ENCODE results near the gene P2RX3.
A peak's percentile ranks its signal among the peaks of the same experiment; 100 is the strongest.
"Not testable (repeated sequence)": the region's sequence is repeated elsewhere in the genome, so short reads cannot be mapped to it uniquely, and the experiment has no call there.

P2RX3 gene

GRCh38 chr11:57324886-57325734 is 13.0 kb upstream of the P2RX3 start, which contains the start of gene TNKS1BP1:
Gene TNKS1BP1 (minus strand): TSS chr11:57324952. CDS start chr11:57321885, 3,067 bp downstream.
- DNase-seq (ENCODE audit: low read depth in 3 of 3), result peak; percentile 83 to 87 (median 84)

GRCh38 chr11:57325735-57326048 is 12.5 kb upstream of the P2RX3 start:
- DNase-seq (ENCODE audit: low read depth in 3 of 3), result no peak

DNA sequence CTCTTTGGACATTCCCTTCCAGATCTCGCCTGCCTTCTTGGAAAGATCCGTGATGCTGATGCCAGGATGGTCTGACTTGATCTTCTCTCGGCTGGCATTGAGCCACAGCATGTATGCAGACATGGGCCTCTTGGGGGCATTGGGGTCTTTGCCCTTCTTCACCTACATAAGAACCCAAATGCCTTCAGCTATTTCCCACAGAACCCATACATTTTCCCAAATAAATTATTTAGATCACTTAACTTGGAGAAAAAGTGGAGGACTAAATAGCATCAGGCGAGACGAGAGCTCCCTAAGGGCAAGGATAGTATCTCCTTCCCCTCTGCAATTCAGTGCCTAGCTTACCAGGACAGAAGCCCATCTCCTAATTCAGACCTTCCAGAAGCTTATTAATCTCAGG is 10.4 kb upstream of the P2RX3 start:
- no peak for DNase-seq (ENCODE audit: low read depth in 3 of 3)

DNA sequence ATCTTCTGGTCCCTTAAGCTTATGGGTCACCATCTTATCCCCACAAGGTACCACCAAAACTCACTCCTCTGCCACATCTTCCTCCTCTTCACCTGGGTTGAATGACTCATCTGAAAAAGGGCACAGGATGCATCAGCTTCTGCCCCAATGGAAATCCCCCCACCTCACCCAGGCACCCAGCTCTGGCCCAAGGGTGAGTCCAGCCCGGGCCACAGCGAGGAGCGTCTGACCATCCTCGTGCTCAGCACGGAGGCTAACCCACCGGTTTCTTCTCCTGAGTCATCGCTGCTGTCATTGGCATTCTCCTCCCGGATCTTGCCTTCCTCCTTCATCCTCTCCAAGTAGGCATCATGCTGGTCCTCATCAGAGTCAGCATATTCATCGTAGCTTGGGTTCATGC is 8.1 kb upstream of the P2RX3 start:
- no peak for DNase-seq (ENCODE audit: low read depth in 3 of 3)

- no peak for DNase-seq (ENCODE audit: low read depth in 3 of 3)
Observed at GRCh38 chr11:57331720-57332119, 6.4 kb upstream of the P2RX3 start.

DNA sequence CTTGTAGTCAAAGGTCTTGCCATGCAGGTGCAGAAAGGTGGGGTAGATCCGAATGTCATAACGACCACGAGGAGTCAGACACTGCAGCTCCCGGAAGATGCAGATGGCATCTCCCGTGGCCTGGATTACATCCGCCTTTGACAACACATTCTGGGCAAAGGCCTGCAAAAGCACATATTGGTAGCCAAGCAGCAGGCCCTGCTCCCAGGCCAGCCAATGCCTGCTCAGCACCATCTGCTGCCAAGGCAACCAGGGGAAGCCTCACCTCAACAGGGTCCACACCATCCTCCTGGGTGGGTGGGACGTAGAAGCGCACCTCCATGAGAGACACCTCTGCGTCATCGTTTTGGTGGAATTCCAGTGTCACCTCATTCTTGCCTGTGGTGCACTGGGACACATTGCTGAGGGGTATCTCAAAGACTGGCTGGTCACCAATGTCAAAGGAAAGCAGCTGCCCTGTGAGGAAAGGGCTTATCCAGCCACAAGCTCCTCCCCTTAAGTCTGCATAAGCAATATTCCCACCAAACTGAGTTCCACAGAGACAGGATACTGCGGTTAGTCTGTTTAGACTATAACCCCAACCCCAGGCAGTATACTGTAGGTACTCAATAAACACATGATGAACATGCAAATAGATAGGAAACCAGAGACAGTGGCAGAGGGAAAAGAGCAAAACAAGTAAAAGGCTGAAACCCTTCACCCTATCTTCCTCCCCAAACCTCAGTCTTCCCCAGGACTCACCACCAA is 5.3 kb upstream of the P2RX3 start:
- DNase-seq (ENCODE audit: low read depth in 3 of 3), result no peak

- no peak for DNase-seq (ENCODE audit: low read depth in 3 of 3)
Observed at GRCh38 chr11:57335023-57335342, 3.2 kb upstream of the P2RX3 start.

- peak; percentile 74 to 86 (median 85) for DNase-seq (ENCODE audit: low read depth in 3 of 3)
Observed at GRCh38 chr11:57335343-57336110, 2.6 kb upstream of the P2RX3 start, which contains the start of gene SSRP1. Gene SSRP1 (minus strand): TSS chr11:57335892. CDS start chr11:57335121, 771 bp downstream.

GRCh38 chr11:57336111-57336666 is 2.0 kb upstream of the P2RX3 start:
- no peak for DNase-seq (ENCODE audit: low read depth in 3 of 3)

DNA sequence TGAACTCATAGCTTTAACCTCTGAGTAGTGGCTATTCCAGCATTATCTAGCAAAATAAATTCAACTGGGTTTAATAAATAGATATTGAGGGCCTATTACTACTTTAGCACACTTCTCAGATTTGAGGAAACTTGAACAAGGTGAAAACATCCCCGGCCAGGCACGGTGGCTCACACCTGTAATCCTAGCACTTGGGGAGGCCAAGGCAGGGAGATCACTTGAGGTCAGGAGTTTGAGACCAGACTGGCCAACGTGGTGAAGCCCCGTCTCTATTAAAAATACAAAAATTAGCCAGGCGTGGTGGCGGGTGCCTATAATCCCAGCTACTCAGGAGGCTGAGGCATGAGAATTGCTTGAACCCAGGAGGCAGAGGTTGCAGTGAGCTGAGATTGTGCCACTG is 1.3 kb upstream of the P2RX3 start:
- DNase-seq (ENCODE audit: low read depth in 3 of 3), result not testable (repeated sequence)

DNA sequence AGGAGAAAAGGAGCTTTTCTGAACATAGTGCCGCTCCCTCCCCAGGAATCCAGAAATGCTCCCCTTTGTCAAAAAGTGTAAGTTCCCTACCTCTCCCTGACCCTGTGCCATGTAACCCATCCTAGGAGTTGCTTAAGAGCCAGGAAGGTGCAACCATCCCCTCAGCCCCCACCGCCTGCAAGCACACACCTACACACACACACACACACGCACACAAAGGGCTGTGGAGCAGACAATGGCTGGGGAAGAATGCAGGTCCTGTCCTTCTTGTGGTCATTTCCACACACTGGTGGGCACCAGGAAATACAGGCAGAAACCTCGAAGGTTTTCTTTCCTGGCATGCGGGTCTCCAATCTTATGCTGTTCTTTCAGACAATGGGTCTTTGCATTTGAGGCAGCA is 1.2 kb downstream of the P2RX3 start:
- no peak for DNase-seq (ENCODE audit: low read depth in 3 of 3)

DNA sequence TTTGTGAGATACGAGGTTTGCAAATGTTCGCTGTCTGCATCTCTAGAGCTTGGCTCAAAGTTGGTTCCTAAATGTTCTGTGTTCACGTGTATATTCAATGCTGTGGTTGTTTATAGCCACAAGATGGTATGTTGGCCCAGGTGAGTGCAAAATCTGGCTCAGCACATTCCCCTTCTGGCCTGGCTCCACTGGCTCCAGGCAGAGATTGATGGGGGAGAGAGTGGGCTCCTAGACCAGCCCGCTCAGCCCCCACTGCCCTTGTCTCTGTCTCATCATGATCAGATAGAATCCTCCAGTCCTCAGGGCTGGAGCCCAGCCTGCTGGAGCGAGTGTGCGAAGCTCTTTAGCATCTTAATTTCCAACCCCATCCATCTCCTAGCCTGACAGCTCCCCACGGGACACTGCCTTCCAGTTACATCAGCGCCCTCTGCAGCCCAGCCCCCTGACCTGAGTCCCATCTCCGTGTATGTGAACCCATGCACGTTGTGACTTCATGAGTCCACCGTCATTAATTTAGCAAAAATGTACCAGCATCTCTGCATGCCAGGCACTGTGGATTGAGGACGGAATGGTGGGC is 2.0 kb downstream of the P2RX3 start:
- DNase-seq (ENCODE audit: low read depth in 3 of 3), result no peak

DNA sequence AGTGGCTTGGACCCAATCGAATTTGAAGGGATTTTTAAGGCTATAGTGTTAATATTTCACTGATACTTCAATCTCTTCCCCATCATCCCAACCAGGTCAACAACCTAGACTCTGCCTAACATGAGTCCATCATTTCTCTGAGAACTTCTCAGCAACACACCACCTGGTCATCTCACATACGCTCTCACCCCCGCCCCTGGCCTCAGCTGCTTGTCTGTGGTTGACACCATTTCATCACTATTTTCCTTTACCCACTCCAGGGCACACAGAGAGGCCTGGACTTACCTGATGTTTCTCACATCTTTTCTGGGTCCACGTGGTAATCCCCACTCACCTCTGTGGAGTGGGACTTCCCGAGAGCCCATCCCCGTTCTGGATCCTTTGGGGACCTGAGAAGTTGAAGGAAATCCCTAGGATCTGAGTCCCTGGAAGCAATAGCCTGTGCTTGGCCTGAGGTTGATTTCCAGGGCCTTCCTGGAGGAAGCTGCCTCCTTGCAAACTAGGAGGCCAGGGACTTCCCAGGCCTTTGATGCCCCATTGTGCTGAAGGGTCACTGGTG is 3.2 kb downstream of the P2RX3 start:
- DNase-seq (ENCODE audit: low read depth in 3 of 3), result no peak

GRCh38 chr11:57342702-57343101 is 4.5 kb downstream of the P2RX3 start:
- no peak for DNase-seq (ENCODE audit: low read depth in 3 of 3)

- DNase-seq (ENCODE audit: low read depth in 3 of 3), result no peak
Observed at GRCh38 chr11:57343825-57344224, 5.7 kb downstream of the P2RX3 start.

- DNase-seq (ENCODE audit: low read depth in 3 of 3), result no peak
Observed at GRCh38 chr11:57344826-57345225, 6.7 kb downstream of the P2RX3 start.

GRCh38 chr11:57345555-57346211 is 7.5 kb downstream of the P2RX3 start:
- peak; percentile 43 to 66 (median 50) for DNase-seq (ENCODE audit: low read depth in 3 of 3)

- DNase-seq (ENCODE audit: low read depth in 3 of 3), result no peak
Observed at GRCh38 chr11:57347336-57347735, 9.2 kb downstream of the P2RX3 start.

DNA sequence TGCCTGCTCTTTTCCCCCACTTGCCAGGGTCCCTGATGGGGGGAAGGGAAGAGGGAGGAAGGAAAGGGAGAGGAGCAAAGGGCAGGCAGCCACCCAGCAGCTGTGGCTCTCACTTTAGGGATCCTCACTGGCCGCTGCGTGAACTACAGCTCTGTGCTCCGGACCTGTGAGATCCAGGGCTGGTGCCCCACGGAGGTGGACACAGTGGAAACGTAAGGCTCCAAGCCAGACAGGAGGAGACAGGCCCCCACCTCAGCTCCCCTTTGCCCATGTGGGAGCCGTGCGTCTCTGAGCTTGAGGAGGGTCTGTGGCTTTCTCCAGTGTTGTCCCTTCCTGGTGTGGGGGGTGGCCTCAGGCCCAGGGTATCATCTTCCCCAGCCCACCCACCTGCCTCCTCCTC is 9.9 kb downstream of the P2RX3 start:
- DNase-seq (ENCODE audit: low read depth in 3 of 3), result no peak

GRCh38 chr11:57348636-57349313 is 10.6 kb downstream of the P2RX3 start:
- no peak for DNase-seq (ENCODE audit: low read depth in 3 of 3)
